ENCODE data around the gene ASTL.

ASTL gene

GRCh38 chr2:96153291-96153713 is 15.0 kb upstream of the ASTL start:
- TF ChIP-seq CTCF (conservative IDR thresholded peaks at IDR 0.05; ENCODE audit: low read length) = no peak
- DNase-seq (ENCODE audit: low read depth) = no peak
- no peak overlapping the region for H3K4me3 ChIP-seq (ENCODE audit: low read length)

- no peak overlapping the region for H3K4me3 ChIP-seq (ENCODE audit: low read length)
- TF ChIP-seq CTCF (conservative IDR thresholded peaks at IDR 0.05; ENCODE audit: low read length) = no peak
- no peak for DNase-seq (ENCODE audit: low read depth)
Measured at GRCh38 chr2:96152304-96153161, 14.2 kb upstream of the ASTL start.

GRCh38 chr2:96151595-96152303 is 13.4 kb upstream of the ASTL start:
- TF ChIP-seq CTCF (conservative IDR thresholded peaks at IDR 0.05; ENCODE audit: low read length) = no peak
- no peak overlapping the region for H3K4me3 ChIP-seq (ENCODE audit: low read length)
- no peak for DNase-seq (ENCODE audit: low read depth)

DNA sequence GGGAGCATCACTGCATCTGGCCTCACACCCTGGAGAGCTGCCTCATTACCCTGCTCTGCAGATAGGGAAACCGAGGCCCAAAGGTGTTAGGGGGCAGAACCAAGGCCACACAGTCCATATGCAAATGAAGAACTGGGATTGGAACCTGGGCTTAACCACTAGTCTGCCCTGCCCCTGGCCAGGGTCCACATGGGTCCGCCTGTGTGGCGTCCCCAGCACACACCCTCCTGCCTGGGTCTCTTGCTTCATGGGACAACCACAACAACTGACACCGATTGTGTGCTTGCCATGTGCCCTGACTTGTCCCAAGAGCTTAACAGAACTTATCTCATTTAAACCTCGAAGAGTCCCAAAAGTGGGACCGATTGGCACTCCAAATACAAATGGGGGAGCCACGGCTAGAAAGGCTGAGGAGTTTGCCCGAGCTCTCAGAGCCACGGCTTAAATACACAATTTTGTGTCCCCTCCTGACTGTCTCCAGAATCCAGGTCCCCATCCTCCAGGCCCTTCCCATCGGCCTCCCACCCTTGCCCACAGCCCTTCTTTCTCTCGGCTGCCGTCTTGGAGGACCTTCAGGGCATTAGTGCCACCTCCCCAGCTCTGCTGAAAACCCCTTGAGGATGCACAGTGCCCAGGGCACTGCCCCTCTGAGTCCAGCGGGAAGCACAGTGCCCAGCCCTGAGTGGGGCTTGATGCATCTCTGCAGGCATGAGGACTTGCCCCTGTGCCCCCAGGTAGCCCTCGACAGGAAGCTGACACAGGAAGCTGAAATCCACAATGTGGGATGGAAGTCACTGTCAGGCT is 12.7 kb upstream of the ASTL start:
- TF ChIP-seq CTCF (conservative IDR thresholded peaks at IDR 0.05; ENCODE audit: low read length) = no peak
- no peak overlapping the region for H3K4me3 ChIP-seq (ENCODE audit: low read length)
- no peak for DNase-seq (ENCODE audit: low read depth)

- TF ChIP-seq CTCF (conservative IDR thresholded peaks at IDR 0.05; ENCODE audit: low read length) = no peak
- no peak overlapping the region for H3K4me3 ChIP-seq (ENCODE audit: low read length)
- DNase-seq (ENCODE audit: low read depth) = no peak
Measured at GRCh38 chr2:96150007-96150640, 11.8 kb upstream of the ASTL start.

GRCh38 chr2:96148410-96149217 is 10.3 kb upstream of the ASTL start:
- DNase-seq (ENCODE audit: low read depth) = peak; percentile 72
- no peak overlapping the region for H3K4me3 ChIP-seq (ENCODE audit: low read length)
- no peak for TF ChIP-seq CTCF (conservative IDR thresholded peaks at IDR 0.05; ENCODE audit: low read length)
